NAMALWA (cell line): Measurements from ENCODE around the gene LRRC51.
"Not testable (repeated sequence)": the region's sequence is repeated elsewhere in the genome, so short reads cannot be mapped to it uniquely, and the experiment has no call there.

ENCODE experiments used
- DNase-seq: peaks from one replicate; pipeline ENCODE4 v3.0.0-alpha.2; 2015; ENCODE audit warnings: low spot score

The LRRC51 gene

GRCh38 chr11:72141066-72141465 is 60.4 kb downstream of the LRRC51 start:
- no peak for DNase-seq

DNA sequence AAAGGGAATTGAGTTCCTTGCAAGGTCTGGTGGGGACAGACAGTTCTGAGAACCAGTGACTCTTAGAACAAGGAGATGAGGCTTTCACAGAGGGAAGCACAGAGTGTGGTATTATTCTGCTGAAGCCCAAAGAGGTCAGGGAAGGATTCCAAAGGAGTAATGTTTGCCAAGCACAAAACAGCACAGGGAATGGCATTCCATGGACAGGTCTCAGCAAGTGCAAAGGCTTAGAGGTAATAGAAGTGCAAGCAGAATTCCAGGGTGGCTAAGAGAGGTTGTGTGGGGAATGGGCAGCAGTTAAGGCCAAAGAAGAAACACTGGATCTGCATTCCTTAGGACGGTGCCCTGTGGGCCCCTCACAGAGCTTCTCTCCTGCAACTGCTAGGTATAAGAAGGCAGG is 61.4 kb downstream of the LRRC51 start:
- not testable (repeated sequence) for DNase-seq

DNA sequence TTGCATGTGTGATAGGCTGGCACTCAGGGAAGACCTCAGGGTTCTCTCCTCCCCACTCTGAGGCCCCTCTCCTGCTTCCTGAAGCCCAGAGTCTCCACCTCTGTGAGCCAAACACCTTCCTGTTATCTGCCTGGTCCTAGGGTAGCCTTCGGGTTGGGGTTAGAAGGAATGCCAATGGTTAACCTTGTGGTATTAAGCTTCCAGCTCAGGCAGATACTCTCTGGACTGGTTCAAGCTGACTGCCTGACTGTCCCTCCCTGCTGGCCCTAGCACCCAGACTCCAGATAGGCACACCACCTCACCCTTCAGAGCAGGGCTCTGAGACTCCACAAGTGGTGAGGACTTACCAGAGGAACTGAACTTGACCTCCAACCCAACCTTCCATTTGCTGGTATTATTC is 61.9 kb downstream of the LRRC51 start:
- not testable (repeated sequence) for DNase-seq

DNA sequence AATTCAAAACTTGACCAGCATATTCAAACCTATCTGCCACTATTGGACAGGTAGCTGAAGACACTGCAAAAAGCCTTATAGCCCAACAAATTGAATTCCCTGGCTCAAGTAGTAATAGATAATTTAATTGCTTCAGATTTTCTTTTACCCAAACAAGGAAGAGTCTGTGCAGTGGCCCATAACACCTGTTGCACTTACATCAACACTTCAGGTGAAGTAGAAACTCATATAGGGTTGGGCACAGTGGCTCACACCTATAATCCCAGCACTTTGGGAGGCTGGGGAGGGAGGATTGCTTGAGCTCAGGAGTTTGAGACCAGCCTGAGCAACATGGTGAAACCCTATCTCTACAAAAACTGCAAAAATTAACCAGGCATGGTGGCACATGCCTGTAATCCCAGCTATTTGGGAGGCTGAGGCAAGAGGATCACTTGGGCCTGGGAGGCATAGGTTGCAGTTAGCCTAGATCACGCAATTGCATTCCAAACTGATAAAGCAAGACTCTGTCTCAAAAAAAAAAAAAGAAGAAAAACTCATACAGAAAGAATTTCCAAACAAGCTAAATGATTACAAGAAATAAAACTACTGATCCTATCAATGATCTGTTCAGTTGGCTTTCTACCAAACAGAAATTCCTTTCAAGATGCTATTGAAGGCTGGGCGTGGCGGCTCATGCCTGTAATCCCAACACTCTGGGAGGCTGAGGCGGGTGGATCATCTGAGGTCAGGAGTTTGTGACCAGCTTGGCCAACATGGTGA is 64.3 kb downstream of the LRRC51 start:
- DNase-seq: no peak
